Neural cell (in vitro differentiated cells): Measurements from ENCODE around the gene SASH3. TPM values are rescaled to one million over a fixed set of nuclear protein-coding genes. Genes with fewer than 3 reads are reported as not detected.

ENCODE experiments used
- H2AFZ ChIP-seq: fragments of 200-600, 300-800 bp; sonication (generic), shearing (Covaris generic); 2 replicates; pipeline ENCODE4 v1.6.0; 2014; ENCODE audit warnings: low read depth, mild to moderate bottlenecking, antibody characterized with exemption, low read length, moderate library complexity
- H3F3A ChIP-seq: fragments of 200-600 bp; shearing (Covaris generic); 2 replicates; pipeline ENCODE4 v1.6.1; 2016; ENCODE audit warnings: mild to moderate bottlenecking, moderate library complexity, mixed read lengths, antibody characterized with exemption, low read length; ENCODE audit not compliant: insufficient read depth, poor library complexity, severe bottlenecking
- H3K27ac ChIP-seq: fragments of 200-600, 300-800 bp; sonication (generic), shearing (Covaris generic); 2 replicates; pipeline ENCODE4 v1.5.1; 2014; ENCODE audit warnings: mild to moderate bottlenecking, low read length, moderate library complexity
- H3K27me3 ChIP-seq: fragments of 300-800, 200-600 bp; sonication (generic), shearing (Covaris generic); 2 replicates; pipeline ENCODE4 v1.6.0; 2014; ENCODE audit warnings: mild to moderate bottlenecking, low read depth, low read length, moderate library complexity; ENCODE audit not compliant: insufficient read depth
- H3K36me3 ChIP-seq: fragments of 300-800, 200-600 bp; sonication (generic), shearing (Covaris generic); 2 replicates; pipeline ENCODE4 v1.5.1; 2014; ENCODE audit warnings: mild to moderate bottlenecking, antibody characterized with exemption, low read length, moderate library complexity; ENCODE audit not compliant: insufficient read depth
- H3K4me2 ChIP-seq: fragments of 300-800, 200-600 bp; sonication (generic), shearing (Covaris generic); 2 replicates; pipeline ENCODE4 v1.6.0; 2014; ENCODE audit warnings: mild to moderate bottlenecking, low read length
- H3K4me3 ChIP-seq: fragments of 300-800, 200-600 bp; sonication (generic), shearing (Covaris generic); 2 replicates; pipeline ENCODE4 v1.5.1; 2014; ENCODE audit warnings: mild to moderate bottlenecking, low read length, moderate library complexity
- H3K79me2 ChIP-seq: fragments of 200-600 bp; shearing (Covaris generic); replicated peaks from 2 replicates; pipeline ENCODE4 v1.6.0; 2014; ENCODE audit warnings: mild to moderate bottlenecking, low read length, moderate library complexity; ENCODE audit not compliant: insufficient read depth
- H3K9ac ChIP-seq: fragments of 300-800, 200-600 bp; sonication (generic), shearing (Covaris generic); 2 replicates; pipeline ENCODE4 v1.6.1; 2016; ENCODE audit warnings: mild to moderate bottlenecking, low read length, mixed read lengths
- H3K9me2 ChIP-seq: fragments of 200-600 bp; shearing (Covaris generic); 2 replicates; pipeline ENCODE4 v1.6.1; 2016; ENCODE audit warnings: mild to moderate bottlenecking, low read length, mixed read lengths; ENCODE audit not compliant: insufficient read depth
- H3K9me3 ChIP-seq: fragments of 200-600, 300-800 bp; sonication (generic), shearing (Covaris generic); 2 replicates; pipeline ENCODE4 v1.6.1; 2016; ENCODE audit warnings: mild to moderate bottlenecking, mixed run types, low read length, moderate library complexity, mixed read lengths
- H4K20me1 ChIP-seq: fragments of 200-600 bp; shearing (Covaris generic); 2 replicates; pipeline ENCODE4 v1.6.1; 2016; ENCODE audit warnings: mild to moderate bottlenecking, mixed run types; ENCODE audit not compliant: insufficient read depth
- EP300 ChIP-seq: fragments of 450-650 bp; conservative IDR thresholded peaks from 2 replicates; pipeline ENCODE4 v1.6.1; 2014; ENCODE audit warnings: antibody characterized with exemption, mild to moderate bottlenecking, moderate library complexity; ENCODE audit not compliant: poor library complexity, severe bottlenecking
- EZH2 ChIP-seq: fragments of 200-600, 300-800 bp; shearing (Covaris generic), sonication (generic); IDR thresholded peaks from 2 replicates; pipeline ENCODE4 v1.6.1; 2014; ENCODE audit warnings: antibody characterized with exemption, low read length, borderline replicate concordance, mild to moderate bottlenecking; ENCODE audit not compliant: insufficient read depth, poor library complexity, severe bottlenecking
- MXI1 ChIP-seq: fragments of 450-650 bp; conservative IDR thresholded peaks from 2 replicates; pipeline ENCODE4 v1.6.1; 2014; ENCODE audit warnings: antibody characterized with exemption, mild to moderate bottlenecking; ENCODE audit not compliant: poor library complexity, severe bottlenecking
- RAD21 ChIP-seq: fragments of 450-650 bp; conservative IDR thresholded peaks from 2 replicates; pipeline ENCODE4 v1.6.1; 2014; ENCODE audit warnings: antibody characterized with exemption, mild to moderate bottlenecking, moderate library complexity
- SMC3 ChIP-seq: fragments of 450-650 bp; conservative IDR thresholded peaks from 2 replicates; pipeline ENCODE4 v1.6.1; 2014; ENCODE audit warnings: antibody characterized with exemption, mild to moderate bottlenecking, moderate library complexity; ENCODE audit not compliant: poor library complexity
- TAF1 ChIP-seq: IDR thresholded peaks from 2 replicates; pipeline ENCODE4 v1.6.1; 2012; ENCODE audit warnings: low read depth
- polyA minus RNA-seq: library from RNA; depleted of rRNA, polyadenylated mRNA; stranded (reverse); fragments of >200 nt; gene quantifications from 2 replicates; pipeline ENCODE4 v1.2.3, GENCODE V29; 2014
- polyA plus RNA-seq: library from polyadenylated mRNA; depleted of rRNA; stranded (reverse); fragments of >200 nt; gene quantifications from 2 replicates; pipeline ENCODE4 v1.2.3, GENCODE V29; 2014
- TF ChIP-seq, protein P1 (sequence below): IDR thresholded peaks from 2 replicates; pipeline ENCODE4 v1.6.1; 2012; ENCODE audit warnings: borderline replicate concordance

The SASH3 gene
- polyA plus RNA-seq (not detected in 2 replicates), polyA minus RNA-seq (not detected in 2 replicates)

DNA sequence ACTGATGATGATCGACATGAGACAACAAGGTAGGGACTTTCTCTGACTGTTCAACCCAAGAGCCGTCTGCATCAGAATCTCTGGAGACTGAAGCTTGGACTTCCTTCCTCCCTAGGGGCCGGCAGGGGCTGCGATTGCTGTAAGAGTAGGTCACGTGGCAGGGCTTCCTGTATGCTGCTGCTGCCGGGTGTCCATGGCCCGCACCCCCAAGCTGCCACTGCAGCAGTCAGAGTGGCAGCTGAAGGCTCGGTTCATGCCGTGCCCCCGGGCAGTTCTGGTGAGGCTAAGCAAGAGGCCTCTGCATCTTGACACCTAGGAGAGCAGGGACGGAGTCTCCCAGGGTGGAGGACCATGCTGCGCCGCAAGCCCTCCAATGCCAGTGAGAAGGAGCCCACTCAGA lies at the start of gene SASH3:
Gene SASH3, plus strand, starts transcription at position 203 of the 400 bp plus-strand sequence. Its CDS starts 149 bp downstream, at position 352.
- Histone ChIP-seq H3K9ac (no peak within 1 kb of the TSS), H3K36me3 (no peaks in the 10 kb centered on the region), H3K9me2 (no peaks in the 10 kb centered on the region), H3K27me3 (no peaks in the 10 kb centered on the region), H3K4me2 (no peak within 1 kb of the TSS), H3F3A (no peaks in the 10 kb centered on the region), H4K20me1 (no peaks in the 10 kb centered on the region), H3K4me3 (no peak within 1 kb of the TSS), H3K79me2 (no peaks in the 10 kb centered on the region), H3K27ac (no peak within 1 kb of the TSS), H2AFZ (no peak within 1 kb of the TSS), H3K9me3 (no peaks in the 10 kb centered on the region)
- TF ChIP-seq EP300: no peak
- TF ChIP-seq EZH2: no peak
- TF ChIP-seq SMC3: no peak
- TF ChIP-seq, protein P1, sequence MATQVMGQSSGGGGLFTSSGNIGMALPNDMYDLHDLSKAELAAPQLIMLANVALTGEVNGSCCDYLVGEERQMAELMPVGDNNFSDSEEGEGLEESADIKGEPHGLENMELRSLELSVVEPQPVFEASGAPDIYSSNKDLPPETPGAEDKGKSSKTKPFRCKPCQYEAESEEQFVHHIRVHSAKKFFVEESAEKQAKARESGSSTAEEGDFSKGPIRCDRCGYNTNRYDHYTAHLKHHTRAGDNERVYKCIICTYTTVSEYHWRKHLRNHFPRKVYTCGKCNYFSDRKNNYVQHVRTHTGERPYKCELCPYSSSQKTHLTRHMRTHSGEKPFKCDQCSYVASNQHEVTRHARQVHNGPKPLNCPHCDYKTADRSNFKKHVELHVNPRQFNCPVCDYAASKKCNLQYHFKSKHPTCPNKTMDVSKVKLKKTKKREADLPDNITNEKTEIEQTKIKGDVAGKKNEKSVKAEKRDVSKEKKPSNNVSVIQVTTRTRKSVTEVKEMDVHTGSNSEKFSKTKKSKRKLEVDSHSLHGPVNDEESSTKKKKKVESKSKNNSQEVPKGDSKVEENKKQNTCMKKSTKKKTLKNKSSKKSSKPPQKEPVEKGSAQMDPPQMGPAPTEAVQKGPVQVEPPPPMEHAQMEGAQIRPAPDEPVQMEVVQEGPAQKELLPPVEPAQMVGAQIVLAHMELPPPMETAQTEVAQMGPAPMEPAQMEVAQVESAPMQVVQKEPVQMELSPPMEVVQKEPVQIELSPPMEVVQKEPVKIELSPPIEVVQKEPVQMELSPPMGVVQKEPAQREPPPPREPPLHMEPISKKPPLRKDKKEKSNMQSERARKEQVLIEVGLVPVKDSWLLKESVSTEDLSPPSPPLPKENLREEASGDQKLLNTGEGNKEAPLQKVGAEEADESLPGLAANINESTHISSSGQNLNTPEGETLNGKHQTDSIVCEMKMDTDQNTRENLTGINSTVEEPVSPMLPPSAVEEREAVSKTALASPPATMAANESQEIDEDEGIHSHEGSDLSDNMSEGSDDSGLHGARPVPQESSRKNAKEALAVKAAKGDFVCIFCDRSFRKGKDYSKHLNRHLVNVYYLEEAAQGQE: no peak
- no peak for TF ChIP-seq RAD21
- TF ChIP-seq TAF1: no peak

DNA sequence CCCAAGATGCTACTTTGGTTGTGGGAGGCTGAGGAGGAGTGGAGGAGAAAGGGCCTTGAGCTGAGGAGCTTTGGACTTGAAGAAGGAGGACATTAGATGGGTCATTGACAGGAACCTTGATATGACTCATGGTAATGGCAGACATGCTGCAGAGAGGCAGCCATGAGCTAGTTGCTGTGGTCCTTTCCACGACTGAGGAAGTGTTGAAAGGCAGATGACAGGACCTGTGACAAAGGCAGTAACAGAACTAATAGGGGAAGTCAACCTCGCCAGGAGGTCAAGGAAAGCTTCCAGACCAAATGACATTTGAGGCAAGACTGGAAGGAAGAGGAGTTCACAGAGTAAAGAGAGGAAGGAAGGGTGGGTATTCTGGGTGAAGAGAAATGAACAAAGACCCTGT lies 48.5 kb upstream of the SASH3 start:
- H3K9ac ChIP-seq: no peak overlapping the region
- H3K9me2 ChIP-seq: no peaks in the 10 kb centered on the region
- no peaks in the 10 kb centered on the region for H4K20me1 ChIP-seq
- no peaks in the 10 kb centered on the region for H3K27me3 ChIP-seq
- H3K79me2 ChIP-seq: no peaks in the 10 kb centered on the region
- no peaks in the 10 kb centered on the region for H3K9me3 ChIP-seq
- no peak overlapping the region for H2AFZ ChIP-seq
- TF ChIP-seq TAF1 (no peak), SMC3 (no peak), MXI1 (no peak), RAD21 (no peak)
- no peaks in the 10 kb centered on the region for H3F3A ChIP-seq
- H3K36me3 ChIP-seq: no peaks in the 10 kb centered on the region
- no peak overlapping the region for H3K4me3 ChIP-seq
- no peak overlapping the region for H3K27ac ChIP-seq
- H3K4me2 ChIP-seq: no peak overlapping the region

DNA sequence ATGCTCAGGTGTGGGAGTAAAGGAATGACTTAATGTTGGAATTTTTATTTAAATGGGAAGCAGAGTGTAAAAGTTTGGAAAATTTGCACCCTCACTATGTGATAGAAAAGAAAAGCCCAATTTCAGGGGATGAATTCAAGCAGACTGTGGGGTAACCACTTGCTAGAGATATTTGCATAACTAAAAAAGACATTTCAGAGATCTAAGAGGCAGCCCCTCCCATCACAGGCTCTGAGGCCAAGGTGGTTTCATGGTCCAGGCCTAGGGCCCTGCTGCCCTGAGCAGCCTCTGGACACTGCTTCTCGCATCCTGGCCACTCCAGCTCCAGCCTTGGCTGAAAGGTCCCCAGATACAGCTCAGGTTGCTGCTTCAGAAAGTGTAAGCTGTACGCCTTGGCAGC lies 46.9 kb upstream of the SASH3 start:
- H3K9ac ChIP-seq: no peak overlapping the region
- no peaks in the 10 kb centered on the region for H3K79me2 ChIP-seq
- H3K36me3 ChIP-seq: no peaks in the 10 kb centered on the region
- H2AFZ ChIP-seq: no peak overlapping the region
- H3K9me3 ChIP-seq: no peaks in the 10 kb centered on the region
- TF ChIP-seq SMC3: no peak
- no peaks in the 10 kb centered on the region for H3K27me3 ChIP-seq
- H3K4me2 ChIP-seq: no peak overlapping the region
- no peak overlapping the region for H3K4me3 ChIP-seq
- no peak overlapping the region for H3K27ac ChIP-seq
- no peaks in the 10 kb centered on the region for H3F3A ChIP-seq
- H3K9me2 ChIP-seq: no peaks in the 10 kb centered on the region
- H4K20me1 ChIP-seq: no peaks in the 10 kb centered on the region
